CD4-positive, CD25-positive, alpha-beta regulatory T cell (primary cell): ENCODE results near the gene GRM5. TPM values are rescaled to one million over a fixed set of nuclear protein-coding genes. Genes with fewer than 3 reads are reported as not detected.
"Not testable (repeated sequence)": the region's sequence is repeated elsewhere in the genome, so short reads cannot be mapped to it uniquely, and the experiment has no call there.

Experiments
- ATAC-seq, 2 donors: fragments of 150-1000 bp; cut with Tn5 transposase; one replicate each; pipeline ENCODE4 v1.10.0; 2021; ENCODE audit warnings: low read depth in 2 of 2, moderate number of reproducible peaks in 2 of 2, moderate library complexity in 1 of 2
- DNase-seq, 3 donors: peaks; one replicate each; pipeline versions ENCODE4 v3.0.0 to v3.0.0-alpha.2; 2012 to 2022; ENCODE audit warnings: mixed read lengths in 1 of 3
- H3K27ac ChIP-seq: one replicate; pipeline ENCODE4 v1.7.0; 2013; ENCODE audit warnings: mild to moderate bottlenecking, low read length; ENCODE audit not compliant: insufficient read depth, poor library complexity, severe bottlenecking
- H3K27me3 ChIP-seq: one replicate; pipeline ENCODE4 v1.7.0; 2013; ENCODE audit warnings: low read length; ENCODE audit not compliant: control insufficient read depth, insufficient read depth
- H3K36me3 ChIP-seq: one replicate; pipeline ENCODE4 v1.7.0; 2013; ENCODE audit warnings: mild to moderate bottlenecking, low read length, moderate library complexity; ENCODE audit not compliant: control insufficient read depth, insufficient read depth
- H3K4me1 ChIP-seq: 2 replicates; pipeline ENCODE4 v1.7.0; 2013; ENCODE audit warnings: mild to moderate bottlenecking, low read length; ENCODE audit not compliant: insufficient read depth, control insufficient read depth, poor library complexity, severe bottlenecking
- H3K4me3 ChIP-seq: one replicate; pipeline ENCODE4 v1.7.0; 2013; ENCODE audit warnings: low read depth, mild to moderate bottlenecking, low read length, moderate library complexity
- H3K9me3 ChIP-seq, 2 experiments: 1 replicate in 1 of 2; 2 replicates in 1 of 2; pipeline ENCODE4 v1.7.0; 2013; ENCODE audit warnings: low read length in 2 of 2, mild to moderate bottlenecking in 1 of 2, moderate library complexity in 1 of 2; ENCODE audit not compliant: control insufficient read depth in 2 of 2
- H3K27ac Mint-ChIP-seq, 3 donors: one replicate each; pipeline ENCODE4 v1.8.0; 2020 to 2022; ENCODE audit warnings: mild to moderate bottlenecking in 3 of 3, mixed read lengths in 3 of 3, moderate library complexity in 2 of 3
- H3K27me3 Mint-ChIP-seq: one replicate; pipeline ENCODE4 v1.8.0; 2022; ENCODE audit warnings: mild to moderate bottlenecking, mixed read lengths
- H3K36me3 Mint-ChIP-seq: one replicate; pipeline ENCODE4 v1.8.0; 2020; ENCODE audit warnings: mixed read lengths
- H3K4me1 Mint-ChIP-seq, 4 donors: one replicate each; pipeline ENCODE4 v1.8.0; 2020 to 2022; ENCODE audit warnings: mixed read lengths in 4 of 4, mild to moderate bottlenecking in 1 of 4
- H3K4me3 Mint-ChIP-seq, 4 donors: one replicate each; pipeline ENCODE4 v1.8.0; 2020 to 2022; ENCODE audit warnings: mild to moderate bottlenecking in 4 of 4, mixed read lengths in 4 of 4, moderate library complexity in 3 of 4
- H3K9me3 Mint-ChIP-seq, 7 donors: one replicate each; pipeline ENCODE4 v1.8.0; 2020 to 2022; ENCODE audit warnings: mixed read lengths in 7 of 7, mild to moderate bottlenecking in 3 of 7, moderate library complexity in 2 of 7
- polyA plus RNA-seq, 4 donors: library from polyadenylated mRNA; unstranded; fragments of 300-500 nt; fragmentation: Illumina TruSeq; gene quantifications; one replicate each; pipeline ENCODE4 v1.2.3, GENCODE V29; 2021
- total RNA-seq: library from RNA; stranded (reverse); gene quantifications from one replicate; pipeline ENCODE4 v1.2.3, GENCODE V29; 2022

Gene GRM5
- total and polyA plus RNA-seq, 5 donors from 2014 or later = not detected

DNA sequence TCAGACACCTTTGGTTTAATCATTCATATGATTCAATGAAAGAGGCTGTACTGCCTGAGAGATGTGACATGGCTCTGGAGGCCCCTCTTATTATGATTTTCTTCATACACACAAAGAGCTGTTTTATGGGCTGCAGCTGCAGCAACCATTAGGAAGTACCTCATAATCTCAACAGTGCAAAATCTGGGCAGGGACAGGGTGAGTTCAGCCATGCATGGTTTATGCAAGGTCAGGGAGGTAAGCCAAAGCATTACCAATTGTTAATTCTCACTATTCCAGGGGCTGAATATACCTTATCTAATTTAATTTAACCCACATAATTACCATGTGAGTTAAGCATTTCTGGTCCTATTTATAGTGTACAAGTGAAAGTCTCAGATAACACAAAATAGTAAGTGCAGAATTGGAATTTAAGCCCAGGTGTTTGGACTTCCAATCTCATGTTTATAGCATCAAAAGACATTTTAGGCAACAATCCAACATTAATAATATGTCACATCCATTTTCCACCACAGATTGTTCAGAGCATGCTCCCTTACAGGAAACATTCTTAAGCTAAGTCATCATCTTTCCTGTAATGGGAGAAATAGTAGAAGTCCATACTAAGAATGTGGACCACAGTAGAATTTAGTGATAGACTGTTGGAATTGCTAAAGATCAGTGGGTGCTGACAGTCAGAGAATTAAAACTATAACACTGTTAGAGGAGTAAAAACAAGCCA is 45.8 kb downstream of the GRM5 start:
- H3K27ac Mint-ChIP-seq, H3K4me3 Mint-ChIP-seq: not testable (repeated sequence)

DNA sequence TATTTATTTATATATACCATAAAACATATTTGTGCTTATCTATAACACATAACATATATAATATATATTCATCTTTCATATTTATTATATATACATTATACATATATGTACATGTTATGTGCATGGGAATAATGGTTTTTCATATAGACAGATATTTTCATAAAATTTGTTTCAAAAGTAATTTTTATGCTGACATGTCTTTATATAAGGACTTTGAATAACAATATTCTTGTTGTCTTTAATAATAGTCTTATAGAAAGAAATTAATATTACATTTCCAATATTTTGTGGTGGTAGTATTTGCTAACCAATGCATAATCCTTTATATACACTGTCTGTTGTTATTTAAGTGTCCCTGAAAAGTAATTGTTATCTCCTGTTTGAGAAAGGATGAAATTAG is 49.6 kb downstream of the GRM5 start:
- H3K36me3 ChIP-seq = no peaks in the 10 kb centered on the region

More for the DNA sequence above, 45.8 kb downstream of the GRM5 start:
- not testable (repeated sequence) for H3K4me1 Mint-ChIP-seq, H3K36me3 Mint-ChIP-seq, H3K9me3 ChIP-seq, ATAC-seq, H3K9me3 Mint-ChIP-seq, H3K4me1 ChIP-seq, H3K27me3 Mint-ChIP-seq, DNase-seq, H3K4me3 ChIP-seq, H3K36me3 ChIP-seq, H3K27ac ChIP-seq, H3K27me3 ChIP-seq

DNA sequence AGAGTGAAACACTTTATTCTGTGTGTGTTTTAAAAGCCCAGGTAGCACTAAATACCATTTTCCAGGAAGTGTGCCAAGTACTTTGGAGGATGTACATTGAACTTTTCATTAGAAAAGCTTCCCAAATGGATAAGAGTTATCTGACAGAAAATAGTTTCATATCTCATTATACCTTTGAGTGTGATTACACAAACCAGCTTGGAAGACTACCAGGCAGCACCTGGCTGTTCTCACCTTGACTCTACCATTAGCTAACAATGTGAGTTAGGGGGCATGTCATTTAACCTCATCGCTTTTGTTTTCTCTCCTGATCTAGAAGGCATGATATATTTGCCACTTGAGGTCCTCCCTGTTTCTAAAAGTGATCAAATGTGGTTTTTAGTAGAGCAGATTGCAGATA is 50.2 kb downstream of the GRM5 start:
- H3K27me3 Mint-ChIP-seq = no peaks in the 10 kb centered on the region
- no peaks in the 10 kb centered on the region for H3K36me3 Mint-ChIP-seq
- H3K9me3 Mint-ChIP-seq = peaks cover 0 to 2% (median 0%) of the 10 kb centered on the region in 7 donors
- Histone ChIP-seq H3K4me1 (no peaks in the 10 kb centered on the region), H3K36me3 (no peaks in the 10 kb centered on the region), H3K27me3 (no peaks in the 10 kb centered on the region), H3K4me3 (no peak overlapping the region), H3K27ac (no peak overlapping the region), H3K9me3 (no peaks in the 10 kb centered on the region)
- no peak for DNase-seq
- H3K4me1 Mint-ChIP-seq = no peaks in the 10 kb centered on the region
- no peak overlapping the region for H3K27ac Mint-ChIP-seq
- no peak overlapping the region for H3K4me3 Mint-ChIP-seq
- no peak for ATAC-seq

More for the DNA sequence above, 49.6 kb downstream of the GRM5 start:
- DNase-seq = no peak
- H3K9me3 Mint-ChIP-seq = peaks cover 0 to 2% (median 0%) of the 10 kb centered on the region in 7 donors
- no peaks in the 10 kb centered on the region for H3K27me3 ChIP-seq
- no peaks in the 10 kb centered on the region for H3K4me1 ChIP-seq
- no peak overlapping the region for H3K27ac Mint-ChIP-seq
- no peaks in the 10 kb centered on the region for H3K4me1 Mint-ChIP-seq
- no peaks in the 10 kb centered on the region for H3K36me3 Mint-ChIP-seq
- no peak for ATAC-seq
- H3K9me3 ChIP-seq = no peaks in the 10 kb centered on the region
- no peak overlapping the region for H3K27ac ChIP-seq
- H3K4me3 Mint-ChIP-seq = no peak overlapping the region
- no peaks in the 10 kb centered on the region for H3K27me3 Mint-ChIP-seq
- H3K4me3 ChIP-seq = no peak overlapping the region

DNA sequence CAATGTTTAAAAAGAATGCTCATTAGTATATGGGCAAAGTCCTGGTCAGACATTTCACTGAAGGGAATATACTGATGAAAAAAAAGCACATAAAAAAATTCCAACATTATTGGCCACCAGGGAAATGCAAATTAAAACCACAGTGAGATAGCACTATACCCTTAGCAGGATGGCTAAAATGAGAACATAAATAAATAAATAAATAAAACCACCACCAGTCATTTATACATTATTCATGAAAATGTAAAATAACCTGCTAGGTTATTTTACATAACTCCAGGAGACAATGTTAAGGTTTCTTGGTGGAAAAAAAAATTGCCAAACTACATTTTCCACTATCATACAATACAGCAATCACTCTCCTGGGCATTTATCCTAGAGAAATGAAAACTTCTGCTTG is 64.9 kb downstream of the GRM5 start:
- not testable (repeated sequence) for H3K27me3 Mint-ChIP-seq, H3K36me3 ChIP-seq, H3K4me1 Mint-ChIP-seq

DNA sequence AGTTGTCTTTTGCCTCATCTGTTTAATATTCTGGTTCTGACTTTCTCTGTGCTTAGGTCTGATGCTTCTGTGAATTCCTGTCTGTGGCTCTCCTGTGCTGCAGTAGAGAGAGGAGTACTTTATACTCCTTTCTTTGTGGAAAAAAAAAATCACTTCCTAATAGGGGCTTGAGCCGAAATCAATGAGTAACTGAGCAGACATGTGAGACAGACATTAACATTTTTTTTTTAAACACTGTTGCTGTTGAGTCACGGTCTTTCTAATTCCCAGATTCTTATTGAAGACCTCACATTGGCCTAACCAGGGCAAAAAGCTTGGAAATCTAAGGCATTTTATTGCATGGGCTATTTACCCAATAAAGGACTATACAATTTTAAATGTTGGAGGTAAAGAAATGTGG is 86.1 kb downstream of the GRM5 start:
- H3K27me3 ChIP-seq = no peaks in the 10 kb centered on the region
- ATAC-seq = no peak
- no peak overlapping the region for H3K27ac ChIP-seq
- H3K9me3 ChIP-seq = no peaks in the 10 kb centered on the region
- no peak overlapping the region for H3K4me3 Mint-ChIP-seq
- H3K36me3 Mint-ChIP-seq = no peaks in the 10 kb centered on the region
- H3K27me3 Mint-ChIP-seq = no peaks in the 10 kb centered on the region
- no peaks in the 10 kb centered on the region for H3K9me3 Mint-ChIP-seq
- no peak for DNase-seq
- no peaks in the 10 kb centered on the region for H3K4me1 Mint-ChIP-seq
- no peak overlapping the region for H3K4me3 ChIP-seq
- no peak overlapping the region for H3K27ac Mint-ChIP-seq
- no peaks in the 10 kb centered on the region for H3K36me3 ChIP-seq
- no peaks in the 10 kb centered on the region for H3K4me1 ChIP-seq

More for the DNA sequence above, 64.9 kb downstream of the GRM5 start:
- H3K9me3 Mint-ChIP-seq, ATAC-seq, H3K9me3 ChIP-seq, H3K36me3 Mint-ChIP-seq, H3K4me3 Mint-ChIP-seq, H3K27ac Mint-ChIP-seq, H3K4me3 ChIP-seq, H3K27me3 ChIP-seq, H3K4me1 ChIP-seq, DNase-seq, H3K27ac ChIP-seq: not testable (repeated sequence)

DNA sequence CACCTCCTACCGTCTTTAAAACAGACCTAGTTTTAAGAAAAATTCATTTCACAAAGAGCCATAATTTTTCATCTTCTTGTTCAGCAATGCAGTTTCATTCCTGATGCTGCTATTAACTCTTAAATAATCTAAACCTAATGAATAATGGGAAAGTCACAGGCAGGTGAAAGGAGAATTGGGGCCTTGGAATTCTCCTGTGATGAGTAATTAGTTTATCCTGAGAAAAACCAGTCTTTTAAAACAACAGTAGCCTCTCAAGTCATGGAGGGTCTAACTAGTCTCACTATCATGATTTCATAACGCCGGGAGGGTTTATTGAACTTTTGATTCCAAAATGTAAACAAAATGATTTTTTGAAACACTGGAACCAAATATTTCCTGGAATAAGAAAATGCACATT is 86.8 kb downstream of the GRM5 start:
- not testable (repeated sequence) for DNase-seq, H3K36me3 ChIP-seq, H3K4me1 Mint-ChIP-seq, H3K4me3 ChIP-seq, H3K4me3 Mint-ChIP-seq, H3K27ac Mint-ChIP-seq, H3K27ac ChIP-seq, H3K27me3 ChIP-seq, H3K9me3 ChIP-seq, H3K27me3 Mint-ChIP-seq, H3K9me3 Mint-ChIP-seq, H3K4me1 ChIP-seq, H3K36me3 Mint-ChIP-seq, ATAC-seq

DNA sequence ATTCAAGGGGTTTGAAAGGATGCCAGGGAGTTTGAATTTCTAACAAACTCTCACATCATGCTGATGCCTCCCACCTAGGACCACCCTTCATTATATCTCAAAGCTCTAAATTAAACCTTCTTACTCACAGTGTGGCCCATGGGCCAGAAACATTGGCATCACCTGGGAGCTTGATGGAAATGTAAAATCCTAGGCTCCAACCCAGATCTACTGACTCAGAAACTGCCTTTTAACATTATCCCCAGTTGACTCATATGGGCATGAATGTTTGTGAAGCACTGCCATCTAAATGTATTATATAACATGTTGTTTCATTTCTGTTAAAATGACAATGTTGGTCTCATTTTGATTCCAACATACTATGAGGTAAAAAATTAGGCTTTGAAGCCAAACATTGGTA is 90.3 kb downstream of the GRM5 start:
- not testable (repeated sequence) for H3K27me3 ChIP-seq, ATAC-seq, H3K4me1 ChIP-seq, H3K4me3 ChIP-seq, H3K4me1 Mint-ChIP-seq, H3K4me3 Mint-ChIP-seq, H3K27ac Mint-ChIP-seq, H3K27ac ChIP-seq, H3K9me3 ChIP-seq, DNase-seq, H3K36me3 Mint-ChIP-seq, H3K9me3 Mint-ChIP-seq, H3K36me3 ChIP-seq, H3K27me3 Mint-ChIP-seq

DNA sequence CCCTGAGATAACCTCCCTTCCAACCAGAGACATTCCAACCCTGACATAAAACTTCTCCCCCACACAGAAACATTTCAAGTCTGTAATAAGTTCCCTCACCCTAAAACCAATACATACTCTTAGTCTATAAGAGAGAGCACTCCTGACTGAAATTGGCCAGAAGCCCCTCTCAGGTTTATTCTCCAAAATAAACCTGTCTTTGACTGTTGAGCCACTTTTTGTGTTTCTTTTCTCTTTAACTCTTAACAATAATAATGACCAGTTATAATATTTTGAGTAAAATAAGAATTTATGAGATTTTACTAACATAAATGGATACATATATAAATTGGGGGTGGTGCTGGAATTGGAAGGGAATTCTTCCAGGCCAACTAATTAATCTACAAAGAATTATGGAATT is 93.6 kb downstream of the GRM5 start:
- ATAC-seq = no peak
- Histone ChIP-seq H3K9me3 (no peaks in the 10 kb centered on the region), H3K4me3 (no peak overlapping the region), H3K27me3 (no peaks in the 10 kb centered on the region), H3K27ac (no peak overlapping the region), H3K36me3 (no peaks in the 10 kb centered on the region), H3K4me1 (no peaks in the 10 kb centered on the region)
- Mint-ChIP-seq H3K4me3 (no peak overlapping the region), H3K27me3 (no peaks in the 10 kb centered on the region), H3K9me3 (no peaks in the 10 kb centered on the region), H3K36me3 (no peaks in the 10 kb centered on the region), H3K4me1 (no peaks in the 10 kb centered on the region), H3K27ac (no peak overlapping the region)
- DNase-seq = no peak
